HepG2 (cell line): ENCODE measurements around the gene C11orf42. TPM values are rescaled to one million over a fixed set of nuclear protein-coding genes. Genes with fewer than 3 reads are reported as not detected.

Experiments
- ATAC-seq: fragments of 200-7000 bp; cut with Tn5 transposase; 3 replicates; pipeline ENCODE4 v1.9.1; 2020; ENCODE audit warnings: mild to moderate bottlenecking, moderate library complexity
- BruUV-seq: library from RNA; stranded (reverse); fragments of 400-500 nt; replicated peaks from 2 replicates; lab custom pipeline; 2021; lab: Mats Ljungman, UMichigan
- CTCF ChIA-PET: fragments of 300-600 bp; formaldehyde crosslinking; extraction: SDS; loops from one replicate; lab custom pipeline; 2021; ENCODE audit warnings: low total read pairs, inconsistent platforms, low intra/inter-chr PET ratio; lab: Yijun Ruan, JAX
- POLR2A ChIA-PET: fragments of 350-600 bp; sonication (Branson Sonifier 250); formaldehyde crosslinking; loops from one replicate; lab custom pipeline; 2020; ENCODE audit warnings: antibody characterized with exemption, inconsistent platforms; lab: Yijun Ruan, JAX
- DNase-seq: peaks from one replicate; pipeline ENCODE4 v3.0.0-alpha.2; 2015; ENCODE audit warnings: low spot score
- FAIRE-seq: peaks from 3 replicates; lab custom pipeline; 2011; peaks lifted over from hg19 to GRCh38; lab: Jason Lieb, UNC
- H2AFZ ChIP-seq: one replicate; pipeline ENCODE4 v1.6.1; 2011; ENCODE audit warnings: low read length, inconsistent platforms
- H3K27ac ChIP-seq: fragments of 300-600 bp; 3 replicates; pipeline ENCODE4 v1.8.0; 2011; ENCODE audit warnings: mixed run types, mild to moderate bottlenecking, mixed read lengths, low read length, inconsistent platforms; ENCODE audit not compliant: insufficient read depth; ENCODE audit errors: extremely low read length
- H3K27me3 ChIP-seq, 2 experiments: fragments of 200-600 bp in 1 of 2; 2 replicates in 1 of 2; 3 replicates in 1 of 2; pipeline versions ENCODE4 v1.6.0 to v1.8.0; 2011; ENCODE audit warnings: low read length in 2 of 2, mild to moderate bottlenecking in 2 of 2, moderate library complexity in 2 of 2, inconsistent platforms in 1 of 2; ENCODE audit not compliant: insufficient read depth in 2 of 2, control insufficient read depth in 1 of 2
- H3K36me3 ChIP-seq, 2 experiments: fragments of 200-600 bp in 1 of 2; replicated peaks in 1 of 2; 2 replicates in 1 of 2; 3 replicates in 1 of 2; pipeline versions ENCODE4 v1.5.1 to v1.8.0; 2011; ENCODE audit warnings: low read length in 2 of 2, inconsistent platforms in 1 of 2; ENCODE audit not compliant: insufficient read depth in 2 of 2, control insufficient read depth in 1 of 2
- H3K4me1 ChIP-seq: 2 replicates; pipeline ENCODE4 v1.5.1; 2012; ENCODE audit warnings: low read length, inconsistent platforms; ENCODE audit not compliant: insufficient read depth
- H3K4me2 ChIP-seq: 2 replicates; pipeline ENCODE4 v1.6.0; 2011; ENCODE audit warnings: low read depth, low read length, inconsistent platforms
- H3K4me3 ChIP-seq, 3 experiments: fragments of 200-600 bp in 1 of 3; sonication (generic), shearing (Covaris generic) in 1 of 3; replicated peaks in 1 of 3; 2 replicates each; pipeline ENCODE4 v1.5.1; 2011 to 2016; ENCODE audit warnings: low read length in 3 of 3, inconsistent platforms in 2 of 3, low read depth in 2 of 3, mild to moderate bottlenecking in 2 of 3, control low read depth in 1 of 3, mixed read lengths in 1 of 3; ENCODE audit not compliant: insufficient read depth in 1 of 3
- H3K79me2 ChIP-seq: one replicate; pipeline ENCODE4 v1.6.1; 2011; ENCODE audit warnings: low read length, inconsistent platforms; ENCODE audit not compliant: insufficient read depth
- H3K9ac ChIP-seq: 2 replicates; pipeline ENCODE4 v1.6.0; 2011; ENCODE audit warnings: mild to moderate bottlenecking, low read depth, low read length, inconsistent platforms; ENCODE audit not compliant: insufficient read depth
- H3K9me3 ChIP-seq: 2 replicates; pipeline ENCODE4 v1.5.1; 2012; ENCODE audit warnings: mild to moderate bottlenecking, low read length
- H4K20me1 ChIP-seq: 2 replicates; pipeline ENCODE4 v1.6.0; 2011; ENCODE audit warnings: inconsistent platforms, mild to moderate bottlenecking, low read length, moderate library complexity; ENCODE audit not compliant: insufficient read depth
- HOXA3 ChIP-seq: sonication (generic); formaldehyde crosslinking; IDR thresholded peaks from 2 replicates; pipeline ENCODE4 v1.5.0; 2020; ENCODE audit warnings: missing genetic modification reagents
- MNT ChIP-seq: fragments of 450-650 bp; IDR thresholded peaks from 2 replicates; pipeline ENCODE4 v1.6.1; 2016
- PAWR ChIP-seq: sonication (generic); formaldehyde crosslinking; IDR thresholded peaks from 2 replicates; pipeline ENCODE4 v1.4.0; 2020; ENCODE audit warnings: missing genetic modification reagents, mild to moderate bottlenecking, borderline replicate concordance
- POLR2AphosphoS5 ChIP-seq: IDR thresholded peaks from 2 replicates; pipeline ENCODE4 v1.6.1; 2012; ENCODE audit warnings: low read depth, low read length
- ZBED4 ChIP-seq: sonication (generic); formaldehyde crosslinking; IDR thresholded peaks from 2 replicates; pipeline ENCODE4 v1.4.0; 2020; ENCODE audit warnings: missing genetic modification reagents, borderline replicate concordance
- ZBTB21 ChIP-seq: sonication (generic); formaldehyde crosslinking; IDR thresholded peaks from 2 replicates; pipeline ENCODE4 v1.4.0; 2020; ENCODE audit warnings: missing genetic modification reagents
- ZNF3 ChIP-seq: IDR thresholded peaks from 2 replicates; pipeline ENCODE4 v1.7.0; 2017; ENCODE audit warnings: inconsistent platforms
- ZNF562 ChIP-seq: sonication (generic); formaldehyde crosslinking; IDR thresholded peaks from 2 replicates; pipeline ENCODE4 v1.8.0; 2022; ENCODE audit warnings: missing genetic modification reagents, borderline replicate concordance
- ZNF589 ChIP-seq: sonication (generic); formaldehyde crosslinking; conservative IDR thresholded peaks from 2 replicates; pipeline ENCODE4 v1.8.0; 2022; ENCODE audit warnings: mild to moderate bottlenecking, moderate library complexity, missing genetic modification reagents
- ZZZ3 ChIP-seq: sonication (generic); formaldehyde crosslinking; IDR thresholded peaks from 2 replicates; pipeline ENCODE4 v1.4.0; 2020; ENCODE audit warnings: missing genetic modification reagents, mild to moderate bottlenecking, borderline replicate concordance
- WGBS: methylation state at CpG from one replicate; pipeline ENCODE4 v1.1.6; 2017; ENCODE audit warnings: low lambda C conversion rate; 5-methylcytosine and 5-hydroxymethylcytosine counted together
- in situ Hi-C: cut with HindIII; loops from 2 replicates; pipeline ENCODE4 v1.10.0; 2017; ENCODE audit warnings: low pct_unique_long_range_greater_than_20kb; ENCODE audit not compliant: extremely low pct_ligation_motif_present
- intact Hi-C: fragments of 100-400 bp; cut with micrococcal nuclease; formaldehyde crosslinking; loops from one replicate; pipeline ENCODE4 v1.10.0; 2022; ENCODE audit not compliant: unreplicated experiment
- polyA plus RNA-seq, 8 experiments: library from polyadenylated mRNA; depleted of rRNA in 3 of 8; stranded (reverse) in 7 of 8; unstranded in 1 of 8; fragments of >200 nt; fragmentation: Illumina TruSeq in 4 of 8; extraction: Trizol in 4 of 8; gene quantifications; 2 replicates each; pipeline versions ENCODE4 v1.2.1 to v1.2.3, GENCODE V29; 2011 to 2016; ENCODE audit warnings: low read depth in 4 of 8, missing spikeins in 1 of 8, mixed read lengths in 1 of 8; ENCODE audit not compliant: insufficient read depth in 1 of 8
- total RNA-seq, 5 experiments: library from RNA; depleted of rRNA; stranded (reverse); fragments of >200 nt; fragmentation: Illumina TruSeq; extraction: Trizol; gene quantifications; 2 replicates each; pipeline ENCODE4 v1.2.3, GENCODE V29; 2016; ENCODE audit warnings: low read depth in 1 of 5
- TF ChIP-seq, protein P1 (sequence below): sonication (generic); formaldehyde crosslinking; IDR thresholded peaks from 2 replicates; pipeline ENCODE4 v1.8.1; 2022; ENCODE audit warnings: low read depth, mild to moderate bottlenecking, missing genetic modification reagents
- TF ChIP-seq, protein P2 (sequence below): IDR thresholded peaks from 2 replicates; pipeline ENCODE4 v1.6.1; 2016; ENCODE audit warnings: low read depth, borderline replicate concordance
- TF ChIP-seq, protein P3 (sequence below): sonication (generic); formaldehyde crosslinking; IDR thresholded peaks from 2 replicates; pipeline ENCODE4 v1.8.0; 2022; ENCODE audit warnings: mild to moderate bottlenecking, missing genetic modification reagents, moderate library complexity

Gene C11orf42
- total and polyA plus RNA-seq, 2 of the 13 experiments (the other 11 are each of a cell fraction or from before 2014, with no cell fraction given): not detected

DNA sequence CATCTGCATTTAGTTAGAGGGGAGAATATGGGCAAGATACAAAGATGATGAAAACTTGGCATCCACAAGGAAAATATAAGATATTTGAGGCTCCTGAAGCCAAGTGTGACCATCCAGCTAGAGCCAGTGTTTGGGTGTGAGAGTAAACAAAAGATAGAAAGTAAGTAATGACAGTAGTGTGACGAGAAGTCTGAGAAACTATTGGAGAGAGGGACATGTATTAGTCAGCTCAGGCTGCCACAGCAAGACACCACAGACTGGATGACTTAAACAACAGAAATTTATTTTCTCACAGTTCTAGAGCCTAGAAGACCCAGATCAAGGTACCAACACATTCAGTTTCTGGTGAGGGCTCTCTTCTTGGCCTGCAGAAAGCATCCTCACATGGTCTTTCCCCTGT, 47.8 kb downstream of the C11orf42 start (continued):
- TF ChIP-seq, protein P1, sequence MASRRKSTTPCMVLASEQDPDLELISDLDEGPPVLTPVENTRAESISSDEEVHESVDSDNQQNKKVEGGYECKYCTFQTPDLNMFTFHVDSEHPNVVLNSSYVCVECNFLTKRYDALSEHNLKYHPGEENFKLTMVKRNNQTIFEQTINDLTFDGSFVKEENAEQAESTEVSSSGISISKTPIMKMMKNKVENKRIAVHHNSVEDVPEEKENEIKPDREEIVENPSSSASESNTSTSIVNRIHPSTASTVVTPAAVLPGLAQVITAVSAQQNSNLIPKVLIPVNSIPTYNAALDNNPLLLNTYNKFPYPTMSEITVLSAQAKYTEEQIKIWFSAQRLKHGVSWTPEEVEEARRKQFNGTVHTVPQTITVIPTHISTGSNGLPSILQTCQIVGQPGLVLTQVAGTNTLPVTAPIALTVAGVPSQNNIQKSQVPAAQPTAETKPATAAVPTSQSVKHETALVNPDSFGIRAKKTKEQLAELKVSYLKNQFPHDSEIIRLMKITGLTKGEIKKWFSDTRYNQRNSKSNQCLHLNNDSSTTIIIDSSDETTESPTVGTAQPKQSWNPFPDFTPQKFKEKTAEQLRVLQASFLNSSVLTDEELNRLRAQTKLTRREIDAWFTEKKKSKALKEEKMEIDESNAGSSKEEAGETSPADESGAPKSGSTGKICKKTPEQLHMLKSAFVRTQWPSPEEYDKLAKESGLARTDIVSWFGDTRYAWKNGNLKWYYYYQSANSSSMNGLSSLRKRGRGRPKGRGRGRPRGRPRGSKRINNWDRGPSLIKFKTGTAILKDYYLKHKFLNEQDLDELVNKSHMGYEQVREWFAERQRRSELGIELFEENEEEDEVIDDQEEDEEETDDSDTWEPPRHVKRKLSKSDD (CRISPR knock-in tag): no peak
- TF ChIP-seq MNT (no peak), ZNF562 (no peak)

DNA sequence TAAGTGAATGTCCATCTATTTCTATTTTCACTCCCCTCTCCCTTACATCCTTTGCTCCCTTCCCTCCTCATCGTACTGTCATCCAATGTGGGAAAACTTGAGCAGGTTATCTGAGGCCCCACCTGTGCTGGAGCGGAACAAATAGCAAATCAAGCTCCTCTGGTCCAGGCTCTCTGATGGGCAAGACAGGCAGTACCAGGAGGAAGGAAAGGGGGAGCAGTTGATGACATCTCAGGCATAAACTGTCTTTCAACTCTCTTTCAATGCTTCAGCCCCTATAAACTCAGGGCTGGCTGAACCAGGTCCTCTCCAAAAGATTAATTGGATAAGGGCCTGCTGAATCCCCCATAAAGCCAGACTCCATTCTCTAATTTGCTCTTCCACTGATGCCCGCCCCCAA, 52.8 kb downstream of the C11orf42 start:
- no peak overlapping the region for H3K4me3 ChIP-seq
- no peaks in the 10 kb centered on the region for H4K20me1 ChIP-seq
- no peak overlapping the region for H3K27ac ChIP-seq
- no peak for DNase-seq
- peaks cover 3 to 34% of the 10 kb centered on the region in 2 experiments; a peak in 4 of 5 replicates for H3K27me3 ChIP-seq
- FAIRE-seq: no peak
- no peaks in the 10 kb centered on the region for H3K79me2 ChIP-seq
- intact Hi-C loops: no loop called here
- ChIA-PET CTCF (no interaction called here), POLR2A (no interaction called here)
- H3K4me1 ChIP-seq: no peaks in the 10 kb centered on the region
- WGBS: 47% methylated on average over 3 of the region's 3 CpGs
- no peak overlapping the region for H3K4me2 ChIP-seq
- no peak overlapping the region for H2AFZ ChIP-seq
- H3K9me3 ChIP-seq: no peaks in the 10 kb centered on the region
- no TSS peak for BruUV-seq
- no peak overlapping the region for H3K9ac ChIP-seq
- no peaks in the 10 kb centered on the region for H3K36me3 ChIP-seq
- in situ Hi-C loops: no loop called here
- ATAC-seq: no peak
- TF ChIP-seq HOXA3 (CRISPR knock-in tag) (no peak), ZNF3 (no peak), ZNF589 (CRISPR knock-in tag) (no peak), ZZZ3 (no peak), PAWR (CRISPR knock-in tag) (no peak), ZBED4 (CRISPR knock-in tag) (no peak), ZBTB21 (no peak), POLR2AphosphoS5 (no peak)
- TF ChIP-seq, protein P2, sequence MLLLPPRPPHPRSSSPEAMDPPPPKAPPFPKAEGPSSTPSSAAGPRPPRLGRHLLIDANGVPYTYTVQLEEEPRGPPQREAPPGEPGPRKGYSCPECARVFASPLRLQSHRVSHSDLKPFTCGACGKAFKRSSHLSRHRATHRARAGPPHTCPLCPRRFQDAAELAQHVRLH (CRISPR knock-in tag): no peak
- TF ChIP-seq, protein P3, sequence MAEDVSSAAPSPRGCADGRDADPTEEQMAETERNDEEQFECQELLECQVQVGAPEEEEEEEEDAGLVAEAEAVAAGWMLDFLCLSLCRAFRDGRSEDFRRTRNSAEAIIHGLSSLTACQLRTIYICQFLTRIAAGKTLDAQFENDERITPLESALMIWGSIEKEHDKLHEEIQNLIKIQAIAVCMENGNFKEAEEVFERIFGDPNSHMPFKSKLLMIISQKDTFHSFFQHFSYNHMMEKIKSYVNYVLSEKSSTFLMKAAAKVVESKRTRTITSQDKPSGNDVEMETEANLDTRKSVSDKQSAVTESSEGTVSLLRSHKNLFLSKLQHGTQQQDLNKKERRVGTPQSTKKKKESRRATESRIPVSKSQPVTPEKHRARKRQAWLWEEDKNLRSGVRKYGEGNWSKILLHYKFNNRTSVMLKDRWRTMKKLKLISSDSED: no peak
